HepG2 (cell line): Measurements from ENCODE around the gene AGBL1.

Experiments
- ATF2 ChIP-seq: sonication (generic); formaldehyde crosslinking; IDR thresholded peaks from 2 replicates; pipeline ENCODE4 v1.4.0; 2020; ENCODE audit warnings: missing genetic modification reagents
- CTCF ChIP-seq: sonication (generic); formaldehyde crosslinking; IDR thresholded peaks from 2 replicates; pipeline ENCODE4 v1.5.0; 2020; ENCODE audit warnings: mild to moderate bottlenecking, missing genetic modification reagents, moderate library complexity
- ELF3 ChIP-seq: IDR thresholded peaks from 2 replicates; pipeline ENCODE4 v1.6.1; 2016; ENCODE audit warnings: missing genetic modification reagents, missing compliant biosample characterization
- JUND ChIP-seq: sonication (generic); formaldehyde crosslinking; IDR thresholded peaks from 2 replicates; pipeline ENCODE4 v1.8.0; 2022; ENCODE audit warnings: mild to moderate bottlenecking, missing genetic modification reagents
- MTF2 ChIP-seq: sonication (generic); formaldehyde crosslinking; IDR thresholded peaks from 2 replicates; pipeline ENCODE4 v1.5.0; 2020; ENCODE audit warnings: missing genetic modification reagents, borderline replicate concordance
- NCOA5 ChIP-seq: sonication (generic); formaldehyde crosslinking; IDR thresholded peaks from 2 replicates; pipeline ENCODE4 v1.4.0; 2020; ENCODE audit warnings: missing genetic modification reagents
- NONO ChIP-seq, 2 experiments: fragments of 450-650 bp in 1 of 2; sonication (generic) in 1 of 2; formaldehyde crosslinking in 1 of 2; IDR thresholded peaks in 1 of 2; conservative IDR thresholded peaks in 1 of 2; 2 replicates each; pipeline versions ENCODE4 v1.6.1 to v1.8.0; 2017 to 2022; ENCODE audit warnings: mild to moderate bottlenecking in 1 of 2, missing genetic modification reagents in 1 of 2, moderate library complexity in 1 of 2
- NR2F6 ChIP-seq, 2 experiments: IDR thresholded peaks; 2 replicates each; pipeline ENCODE4 v1.6.1; 2016; ENCODE audit warnings: antibody characterized with exemption in 1 of 2, mild to moderate bottlenecking in 1 of 2
- POLR2A ChIP-seq, 2 experiments: IDR thresholded peaks; 2 replicates each; pipeline ENCODE4 v1.6.1; 2011; ENCODE audit warnings: low read depth in 2 of 2, low read length in 2 of 2, mild to moderate bottlenecking in 1 of 2, moderate library complexity in 1 of 2; ENCODE audit not compliant: insufficient read depth in 1 of 2
- TCF12 ChIP-seq, 2 experiments: fragments of 450-650 bp in 1 of 2; sonication (generic) in 1 of 2; formaldehyde crosslinking in 1 of 2; IDR thresholded peaks; 2 replicates each; pipeline versions ENCODE4 v1.6.1 to v1.8.0; 2017 to 2022; ENCODE audit warnings: antibody characterized with exemption in 1 of 2, mild to moderate bottlenecking in 1 of 2, missing genetic modification reagents in 1 of 2, moderate library complexity in 1 of 2
- TEAD2 ChIP-seq: sonication (generic); formaldehyde crosslinking; IDR thresholded peaks from 2 replicates; pipeline ENCODE4 v1.9.0; 2021; ENCODE audit warnings: missing genetic modification reagents
- TOE1 ChIP-seq: sonication (generic); formaldehyde crosslinking; IDR thresholded peaks from 2 replicates; pipeline ENCODE4 v1.4.0; 2020; ENCODE audit warnings: mild to moderate bottlenecking, missing genetic modification reagents
- XRCC5 ChIP-seq: fragments of 200-400 bp; formaldehyde crosslinking; optimal IDR thresholded peaks from 2 replicates; pipeline ENCODE3; 2017; ENCODE audit warnings: mild to moderate bottlenecking, low read length
- ZFP37 ChIP-seq: sonication (generic); formaldehyde crosslinking; IDR thresholded peaks from 2 replicates; pipeline ENCODE4 v1.4.0; 2020; ENCODE audit warnings: missing genetic modification reagents, borderline replicate concordance

GRCh38 chr15:86073281-86073680, 6.4 kb upstream of the AGBL1 start:
- TF ChIP-seq MTF2 (no peak), CTCF (no peak), JUND (CRISPR knock-in tag) (no peak), TEAD2 (CRISPR knock-in tag) (no peak), POLR2A (IDR thresholded peaks at IDR 0.05; ENCODE audit: insufficient read depth in 1 of 2, low read depth in 2 of 2, low read length in 2 of 2) (no peak), TOE1 (CRISPR knock-in tag) (no peak), TCF12 (IDR thresholded peaks at IDR 0.05) (no peak), TCF12 (CRISPR knock-in tag; IDR thresholded peaks at IDR 0.05) (no peak), NCOA5 (CRISPR knock-in tag) (no peak), ATF2 (CRISPR knock-in tag) (no peak), XRCC5 (no peak), NONO (IDR thresholded peaks at IDR 0.05) (no peak), NONO (CRISPR knock-in tag; conservative IDR thresholded peaks at IDR 0.05) (no peak), NR2F6 (IDR thresholded peaks at IDR 0.05) (no peak), NR2F6 (CRISPR knock-in tag; IDR thresholded peaks at IDR 0.05) (no peak), ZFP37 (no peak), ELF3 (no peak)
